Prostate gland (tissue), 2 donors: Measurements from ENCODE around the gene IARS1. TPM values are rescaled to one million over a fixed set of nuclear protein-coding genes. Genes with fewer than 3 reads are reported as not detected.

Experiments used
- DNase-seq: peaks from one replicate; pipeline ENCODE4 v3.0.0-alpha.2; 2019; ENCODE audit warnings: low spot score
- H3K27ac ChIP-seq, 2 donors: fragments of 200-600 bp; sonication (generic); 2 replicates each; pipeline ENCODE4 v1.5.1; 2017 to 2019
- H3K27me3 ChIP-seq: fragments of 200-600 bp; sonication (generic); replicated peaks from 2 replicates; pipeline ENCODE4 v1.5.1; 2019; ENCODE audit not compliant: insufficient read depth
- H3K36me3 ChIP-seq, 2 donors: fragments of 200-600 bp; sonication (generic); 1 replicate in 1 of 2; 2 replicates in 1 of 2; pipeline versions ENCODE4 v1.5.1 to v1.8.1; 2017 to 2019
- H3K4me1 ChIP-seq: fragments of 200-600 bp; sonication (generic); replicated peaks from 2 replicates; pipeline ENCODE4 v1.5.1; 2019
- H3K4me3 ChIP-seq, 2 donors: fragments of 200-600 bp; sonication (generic); 2 replicates each; pipeline ENCODE4 v1.5.1; 2017 to 2019
- H3K9me3 ChIP-seq: fragments of 200-600 bp; sonication (generic); 2 replicates; pipeline ENCODE4 v1.5.1; 2017
- POLR2A ChIP-seq: fragments of 450-650 bp; IDR thresholded peaks from one replicate; pipeline ENCODE4 v1.6.1; 2016; ENCODE audit warnings: antibody characterized with exemption, mild to moderate bottlenecking
- POLR2AphosphoS5 ChIP-seq: sonication (generic); formaldehyde crosslinking; IDR thresholded peaks from one replicate; pipeline ENCODE4 v1.6.1; 2017; ENCODE audit warnings: antibody characterized with exemption
- WGBS: methylation state at CpG from one replicate; pipeline ENCODE4 v1.1.5; 2018; 5-methylcytosine and 5-hydroxymethylcytosine counted together
- intact Hi-C: fragments of 100-400 bp; cut with DNase I; formaldehyde crosslinking; loops from one replicate; pipeline ENCODE4 v1.14.2; 2022
- total RNA-seq, 2 donors: library from RNA; depleted of rRNA; stranded (reverse); fragments of >200 nt; gene quantifications; one replicate each; pipeline ENCODE4 v1.1.0, GENCODE V29; 2016
- TF ChIP-seq, protein P1 (sequence below), 4 experiments: fragments of 200-600 bp in 2 of 4; fragments of 450-650 bp in 2 of 4; sonication (generic) in 2 of 4; IDR thresholded peaks; 1 replicate in 3 of 4; 2 replicates in 1 of 4; pipeline ENCODE4 v1.5.1; 2016 to 2019; ENCODE audit warnings: antibody characterized with exemption in 4 of 4, mild to moderate bottlenecking in 2 of 4, moderate library complexity in 2 of 4

IARS1 gene
- total RNA-seq, 2 donors from 2014 or later = 58.3 to 89.2 TPM

DNA sequence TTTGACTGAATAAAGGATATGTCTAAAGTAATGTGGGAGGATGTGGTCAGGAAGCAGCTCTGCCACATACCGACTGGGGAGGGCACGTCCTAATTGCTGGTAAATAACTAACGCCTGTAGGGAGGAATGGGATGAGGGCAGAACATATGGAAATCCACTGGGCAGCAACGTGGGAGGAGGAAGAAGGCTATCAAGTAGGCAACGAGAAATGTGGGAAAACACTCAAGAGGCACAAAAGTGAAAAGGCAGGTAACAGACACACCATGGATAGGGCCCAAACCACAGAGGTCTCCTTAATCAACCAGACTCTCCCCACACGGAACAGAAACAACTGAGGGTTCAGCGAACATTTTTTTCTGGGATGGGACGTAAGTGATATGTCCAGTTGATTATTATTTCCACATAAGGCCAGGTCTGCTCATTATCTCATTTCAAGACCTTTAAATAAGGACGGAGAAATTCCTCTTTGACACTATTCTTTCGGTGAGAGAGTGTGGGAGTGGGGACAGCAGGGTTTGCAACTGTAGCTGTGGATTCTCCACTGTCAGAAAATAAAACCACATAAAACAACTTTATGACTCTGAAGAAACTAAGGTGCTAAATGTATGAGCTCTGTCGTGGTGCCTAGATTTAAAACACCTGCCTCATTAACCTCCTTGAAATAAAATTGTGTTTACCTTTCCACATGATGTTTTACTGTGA is 17.0 kb downstream of the IARS1 start:
- Histone ChIP-seq H3K36me3 (peaks cover 0 to 13% of the 10 kb centered on the region in 2 donors), H3K27ac (no peak overlapping the region), H3K27me3 (no peaks in the 10 kb centered on the region), H3K4me3 (no peak overlapping the region), H3K4me1 (no peaks in the 10 kb centered on the region), H3K9me3 (no peaks in the 10 kb centered on the region)
- intact Hi-C loops = no loop called here
- 53% methylated on average over 11 of the region's 11 CpGs for WGBS
- no peak for TF ChIP-seq POLR2A
- TF ChIP-seq POLR2AphosphoS5 = no peak
- TF ChIP-seq, protein P1, sequence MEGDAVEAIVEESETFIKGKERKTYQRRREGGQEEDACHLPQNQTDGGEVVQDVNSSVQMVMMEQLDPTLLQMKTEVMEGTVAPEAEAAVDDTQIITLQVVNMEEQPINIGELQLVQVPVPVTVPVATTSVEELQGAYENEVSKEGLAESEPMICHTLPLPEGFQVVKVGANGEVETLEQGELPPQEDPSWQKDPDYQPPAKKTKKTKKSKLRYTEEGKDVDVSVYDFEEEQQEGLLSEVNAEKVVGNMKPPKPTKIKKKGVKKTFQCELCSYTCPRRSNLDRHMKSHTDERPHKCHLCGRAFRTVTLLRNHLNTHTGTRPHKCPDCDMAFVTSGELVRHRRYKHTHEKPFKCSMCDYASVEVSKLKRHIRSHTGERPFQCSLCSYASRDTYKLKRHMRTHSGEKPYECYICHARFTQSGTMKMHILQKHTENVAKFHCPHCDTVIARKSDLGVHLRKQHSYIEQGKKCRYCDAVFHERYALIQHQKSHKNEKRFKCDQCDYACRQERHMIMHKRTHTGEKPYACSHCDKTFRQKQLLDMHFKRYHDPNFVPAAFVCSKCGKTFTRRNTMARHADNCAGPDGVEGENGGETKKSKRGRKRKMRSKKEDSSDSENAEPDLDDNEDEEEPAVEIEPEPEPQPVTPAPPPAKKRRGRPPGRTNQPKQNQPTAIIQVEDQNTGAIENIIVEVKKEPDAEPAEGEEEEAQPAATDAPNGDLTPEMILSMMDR (IDR thresholded peaks at IDR 0.05) = no peak
- no peak for DNase-seq

DNA sequence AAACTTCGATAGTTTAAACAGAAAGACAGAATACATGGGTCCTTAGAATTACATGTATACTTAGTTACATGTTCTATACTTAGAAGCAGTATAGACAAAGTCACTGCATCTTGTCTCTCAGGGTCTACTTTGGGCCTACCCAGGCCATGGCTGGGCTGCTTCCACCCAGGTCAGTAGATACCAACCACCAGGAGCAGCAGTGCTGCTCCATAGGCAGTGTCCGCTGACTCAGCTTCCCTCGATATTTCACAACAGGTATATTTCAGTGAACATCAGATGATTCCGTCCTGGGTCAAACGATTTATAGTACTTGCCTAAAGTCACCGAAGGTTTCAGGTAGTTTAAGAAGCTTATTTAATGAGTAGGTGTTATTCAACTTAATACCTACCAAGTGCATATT is 18.0 kb downstream of the IARS1 start:
- H3K4me1 ChIP-seq = no peaks in the 10 kb centered on the region
- H3K36me3 ChIP-seq = peaks cover 0 to 13% of the 10 kb centered on the region in 2 donors
- intact Hi-C loops = no loop called here
- DNase-seq = no peak
- 89% methylated on average over 6 of the region's 6 CpGs for WGBS
- H3K4me3 ChIP-seq = no peak overlapping the region
- H3K27me3 ChIP-seq = no peaks in the 10 kb centered on the region
- H3K27ac ChIP-seq = no peak overlapping the region
- TF ChIP-seq POLR2AphosphoS5 (no peak), POLR2A (no peak)
- TF ChIP-seq, protein P1 (IDR thresholded peaks at IDR 0.05) = no peak
- H3K9me3 ChIP-seq = no peaks in the 10 kb centered on the region

DNA sequence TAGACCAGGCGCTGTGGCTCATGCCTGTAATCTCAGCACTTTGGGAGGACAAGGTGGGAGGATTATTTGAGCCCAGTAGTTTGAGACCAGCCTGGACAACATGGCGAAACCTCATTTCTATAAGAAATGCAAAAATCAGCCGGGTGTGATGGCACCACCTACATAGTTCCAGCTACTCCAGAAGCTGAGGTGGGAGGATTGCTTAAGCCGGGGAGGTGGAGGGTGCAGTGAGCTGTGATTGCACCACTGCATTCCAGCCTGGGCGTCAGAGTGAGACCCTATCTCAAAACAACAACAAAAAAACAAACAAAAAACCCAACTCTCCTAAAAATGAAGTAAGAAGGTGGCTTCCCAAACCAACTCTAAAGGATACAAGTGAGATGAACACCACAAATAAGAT is 23.0 kb downstream of the IARS1 start:
- no peak overlapping the region for H3K4me3 ChIP-seq
- H3K36me3 ChIP-seq = peaks cover 0 to 23% of the 10 kb centered on the region in 2 donors
- WGBS = 88% methylated on average over 5 of the region's 5 CpGs
- H3K27ac ChIP-seq = no peak overlapping the region
- no peaks in the 10 kb centered on the region for H3K27me3 ChIP-seq
- H3K9me3 ChIP-seq = no peaks in the 10 kb centered on the region
- no peak for DNase-seq
- TF ChIP-seq, protein P1 (IDR thresholded peaks at IDR 0.05) = no peak
- TF ChIP-seq POLR2AphosphoS5 (no peak), POLR2A (no peak)
- H3K4me1 ChIP-seq = no peaks in the 10 kb centered on the region
- intact Hi-C loops = no loop called here

DNA sequence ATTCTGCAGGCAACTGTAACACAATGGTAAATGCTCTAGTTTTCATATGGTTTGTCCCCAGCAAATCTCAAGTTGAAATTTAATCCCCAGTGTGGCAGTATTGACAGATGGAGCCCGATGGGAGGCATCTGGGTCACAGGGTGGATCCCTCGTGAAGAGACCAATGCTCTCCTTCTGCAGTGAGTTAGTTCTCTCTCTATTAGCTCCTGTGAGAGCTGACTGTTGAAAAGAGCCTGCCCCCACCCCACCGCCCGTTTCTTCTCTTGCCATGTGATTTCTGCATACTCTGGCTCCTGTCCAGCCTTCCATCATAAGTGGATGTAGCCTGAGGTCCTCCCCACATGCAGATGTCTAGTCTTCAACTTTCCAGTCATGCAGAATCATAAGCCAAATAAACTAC is 27.0 kb downstream of the IARS1 start:
- 72% methylated on average over 4 of the region's 4 CpGs for WGBS
- H3K36me3 ChIP-seq = peaks cover 13 to 18% of the 10 kb centered on the region in 2 donors
- no peak overlapping the region for H3K4me3 ChIP-seq
- TF ChIP-seq POLR2A (no peak), POLR2AphosphoS5 (no peak)
- TF ChIP-seq, protein P1 (IDR thresholded peaks at IDR 0.05) = no peak
- H3K9me3 ChIP-seq = no peaks in the 10 kb centered on the region
- no peaks in the 10 kb centered on the region for H3K27me3 ChIP-seq
- DNase-seq = no peak
- no peaks in the 10 kb centered on the region for H3K4me1 ChIP-seq
- no peak overlapping the region for H3K27ac ChIP-seq
- intact Hi-C loops = no loop called here

DNA sequence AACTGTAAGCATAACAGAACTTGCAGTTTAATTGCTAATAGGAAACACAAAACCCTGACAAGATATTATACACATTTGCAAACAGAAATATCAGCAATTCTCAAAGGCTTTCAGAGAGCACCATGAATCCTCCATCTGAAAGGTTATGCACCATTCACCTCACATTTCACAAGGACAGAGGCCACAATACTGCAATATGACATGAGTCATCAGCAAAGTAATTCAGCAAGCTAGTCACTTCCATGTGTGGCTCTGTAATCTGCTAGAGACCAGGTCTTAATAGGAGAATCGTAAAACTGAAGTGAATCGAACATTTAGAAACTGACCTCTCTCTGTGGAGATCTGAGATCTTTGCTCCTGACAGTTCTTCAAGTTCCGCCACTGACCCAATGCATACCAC is 28.3 kb downstream of the IARS1 start:
- no peak overlapping the region for H3K27ac ChIP-seq
- DNase-seq = no peak
- 78% methylated on average over 3 of the region's 3 CpGs for WGBS
- no peak overlapping the region for H3K4me3 ChIP-seq
- no peaks in the 10 kb centered on the region for H3K9me3 ChIP-seq
- H3K27me3 ChIP-seq = no peaks in the 10 kb centered on the region
- H3K4me1 ChIP-seq = no peaks in the 10 kb centered on the region
- H3K36me3 ChIP-seq = peaks cover 13 to 18% of the 10 kb centered on the region in 2 donors
- intact Hi-C loops = no loop called here
- TF ChIP-seq POLR2A (no peak), POLR2AphosphoS5 (no peak)
- TF ChIP-seq, protein P1 (IDR thresholded peaks at IDR 0.05) = no peak
